GM10266 (cell line): ENCODE measurements around the gene NTMT2.

Source experiments
- DNase-seq: peaks from one replicate; pipeline ENCODE4 v3.0.0; 2012; ENCODE audit errors: extremely low spot score
- CTCF ChIP-seq: IDR thresholded peaks from 2 replicates; pipeline ENCODE4 v1.5.1; 2012; ENCODE audit warnings: mild to moderate bottlenecking, low read depth; ENCODE audit not compliant: control insufficient read depth, insufficient read depth; ENCODE audit errors: missing control alignments

The NTMT2 gene

GRCh38 chr1:170125269-170125668, 20.5 kb upstream of the NTMT2 start:
- no peak for TF ChIP-seq CTCF

GRCh38 chr1:170126696-170127095, 19.1 kb upstream of the NTMT2 start:
- no peak for TF ChIP-seq CTCF
- peak; percentile 40 for DNase-seq

More at GRCh38 chr1:170125269-170125668, 20.5 kb upstream of the NTMT2 start:
- DNase-seq: no peak

GRCh38 chr1:170131450-170131849, 14.3 kb upstream of the NTMT2 start:
- no peak for TF ChIP-seq CTCF
- DNase-seq: no peak

- TF ChIP-seq CTCF: no peak
- DNase-seq: no peak
Measured at GRCh38 chr1:170131984-170132383, 13.8 kb upstream of the NTMT2 start.

GRCh38 chr1:170133766-170134495, 11.8 kb upstream of the NTMT2 start:
- no peak for TF ChIP-seq CTCF
- no peak for DNase-seq

GRCh38 chr1:170134521-170134920, 11.2 kb upstream of the NTMT2 start:
- DNase-seq: no peak
- no peak for TF ChIP-seq CTCF

DNA sequence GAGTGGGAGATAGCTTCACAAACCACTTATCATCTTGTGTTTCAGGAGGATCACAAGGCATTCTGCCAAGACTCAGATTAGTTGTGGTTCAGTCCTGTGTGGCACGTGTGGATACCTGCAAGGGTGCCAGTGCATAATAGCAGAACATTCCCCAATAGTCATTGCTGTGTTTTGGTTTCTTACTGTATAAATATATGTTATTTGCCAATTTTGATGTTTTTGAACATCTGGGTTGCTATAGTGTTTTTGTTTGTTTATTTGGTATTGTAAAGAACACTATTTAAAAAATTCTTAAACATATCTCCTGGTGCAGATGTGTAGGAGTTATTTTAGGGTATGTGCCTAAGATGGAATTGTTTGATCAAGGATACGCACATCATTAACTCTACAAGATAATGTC, 5.4 kb upstream of the NTMT2 start:
- TF ChIP-seq CTCF: no peak
- DNase-seq: no peak
